ENCODE results near the gene NAT9.

GRCh38 chr17:74816905-74817620, 40.9 kb upstream of the NAT9 start:
- TF ChIP-seq CTCF (IDR thresholded peaks at IDR 0.05): no peak
- no peak for TF ChIP-seq POLR2A (IDR thresholded peaks at IDR 0.05)
- no peak for TF ChIP-seq EP300 (IDR thresholded peaks at IDR 0.05)

Data from tibial nerve (tissue), 4 donors.